ENCODE results near the gene LZTR1. TPM values are rescaled to one million over a fixed set of nuclear protein-coding genes. Genes with fewer than 3 reads are reported as not detected.

Gene LZTR1
- total RNA-seq, 1 experiment from 2014 or later = 37.2 TPM

- no peaks in the 10 kb centered on the region for H3K27me3 ChIP-seq (replicated peaks; ENCODE audit: control insufficient read depth, insufficient read depth, low read length)
- POLR2A ChIA-PET = no interaction called here
- TF ChIP-seq, protein P1, sequence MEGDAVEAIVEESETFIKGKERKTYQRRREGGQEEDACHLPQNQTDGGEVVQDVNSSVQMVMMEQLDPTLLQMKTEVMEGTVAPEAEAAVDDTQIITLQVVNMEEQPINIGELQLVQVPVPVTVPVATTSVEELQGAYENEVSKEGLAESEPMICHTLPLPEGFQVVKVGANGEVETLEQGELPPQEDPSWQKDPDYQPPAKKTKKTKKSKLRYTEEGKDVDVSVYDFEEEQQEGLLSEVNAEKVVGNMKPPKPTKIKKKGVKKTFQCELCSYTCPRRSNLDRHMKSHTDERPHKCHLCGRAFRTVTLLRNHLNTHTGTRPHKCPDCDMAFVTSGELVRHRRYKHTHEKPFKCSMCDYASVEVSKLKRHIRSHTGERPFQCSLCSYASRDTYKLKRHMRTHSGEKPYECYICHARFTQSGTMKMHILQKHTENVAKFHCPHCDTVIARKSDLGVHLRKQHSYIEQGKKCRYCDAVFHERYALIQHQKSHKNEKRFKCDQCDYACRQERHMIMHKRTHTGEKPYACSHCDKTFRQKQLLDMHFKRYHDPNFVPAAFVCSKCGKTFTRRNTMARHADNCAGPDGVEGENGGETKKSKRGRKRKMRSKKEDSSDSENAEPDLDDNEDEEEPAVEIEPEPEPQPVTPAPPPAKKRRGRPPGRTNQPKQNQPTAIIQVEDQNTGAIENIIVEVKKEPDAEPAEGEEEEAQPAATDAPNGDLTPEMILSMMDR (IDR thresholded peaks at IDR 0.05; ENCODE audit: insufficient read depth in 1 of 2, low read depth in 1 of 2, low read length in 1 of 2, severe bottlenecking in 1 of 2, unreplicated experiment in 1 of 2) = no peak
- DNase-seq = no peak
- Mint-ChIP-seq H3K36me3 (ENCODE audit: insufficient read depth, unreplicated experiment) (peaks cover 8% of the 10 kb centered on the region), H3K27me3 (ENCODE audit: insufficient read depth, unreplicated experiment) (no peaks in the 10 kb centered on the region), H3K4me3 (ENCODE audit: unreplicated experiment) (no peak overlapping the region), H3K4me1 (ENCODE audit: low read depth, unreplicated experiment) (no peaks in the 10 kb centered on the region), H3K27ac (ENCODE audit: unreplicated experiment) (no peak overlapping the region), H3K9me3 (ENCODE audit: unreplicated experiment) (peaks cover 8% of the 10 kb centered on the region)
- CTCF ChIA-PET = interaction anchor here (1.6 kb wide), 1 partner anchor 13 kb away, joined by 3 read pairs; the partner anchor contains the start of gene AIFM3
- 0 out of 2 replicates have a peak, but pooled peaks cover 3% of the 10 kb centered on the region for H3K9me3 ChIP-seq
- intact Hi-C loops (cut with micrococcal nuclease; ENCODE audit: unreplicated experiment) = no loop called here
- BruUV-seq (replicated peaks) = no TSS peak
- peaks cover 14% of the 10 kb centered on the region; the same call in 1 of the 2 replicates for H3K4me1 ChIP-seq
- H3K36me3 ChIP-seq (ENCODE audit: control insufficient read depth, insufficient read depth, low read length) = no peaks in the 10 kb centered on the region
- no peak overlapping the region for H3K4me3 ChIP-seq (ENCODE audit: low read depth, low read length)
Measured at GRCh38 chr22:20980523-20980922, 1.6 kb upstream of the LZTR1 start.

- POLR2A ChIA-PET = interaction anchor here (1.8 kb wide), 1 partner anchor 21 kb away, joined by 19 read pairs; the partner anchor contains the start of gene THAP7
Measured at GRCh38 chr22:20980938-20981722, 967 bp upstream of the LZTR1 start.

DNA sequence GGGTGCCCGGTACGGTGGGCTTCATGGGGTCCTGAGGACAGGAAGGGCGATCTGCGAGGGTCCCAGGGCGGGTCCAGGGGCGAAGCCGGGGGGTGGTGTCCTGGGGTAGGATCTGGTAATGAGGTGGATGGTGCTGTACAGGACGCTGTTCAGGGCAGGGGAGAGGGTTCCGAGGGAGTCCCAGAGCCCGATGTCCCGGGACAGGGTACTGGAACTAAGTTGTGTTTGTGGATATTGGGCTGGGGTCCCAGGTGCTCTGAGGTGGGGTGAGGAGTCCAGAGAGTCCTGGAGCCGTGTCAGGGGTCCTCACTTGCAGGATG is 426 bp downstream of the LZTR1 start:
- TF ChIP-seq, protein P1 (IDR thresholded peaks at IDR 0.05; ENCODE audit: insufficient read depth in 1 of 2, low read depth in 1 of 2, low read length in 1 of 2, severe bottlenecking in 1 of 2, unreplicated experiment in 1 of 2) = no peak
- no TSS peak for BruUV-seq (replicated peaks)
- Histone ChIP-seq H3K9me3 (0 out of 2 replicates have a peak, but pooled peaks cover 3% of the 10 kb centered on the region), H3K4me1 (peaks cover 14% of the 10 kb centered on the region; the same call in 1 of the 2 replicates), H3K27me3 (replicated peaks; ENCODE audit: control insufficient read depth, insufficient read depth, low read length) (no peaks in the 10 kb centered on the region), H3K36me3 (ENCODE audit: control insufficient read depth, insufficient read depth, low read length) (no peaks in the 10 kb centered on the region), H3K4me3 (ENCODE audit: low read depth, low read length) (peak overlapping the region; percentile 95)
- CTCF ChIA-PET = interaction anchor here (0.6 to 1.2 kb wide), 11 partner anchors 10 to 179 kb away, joined by 3 to 17 read pairs (median 6); partner anchors contain the start of gene CRKL
- intact Hi-C loops (cut with micrococcal nuclease; ENCODE audit: unreplicated experiment) = loop anchor here (1.0 kb wide), 1 partner anchor 20 kb away; the partner anchor contains the start of gene THAP7
- peak overlapping the region; percentile 85 for H3K4me3 Mint-ChIP-seq (ENCODE audit: unreplicated experiment)
- H3K4me1 Mint-ChIP-seq (ENCODE audit: low read depth, unreplicated experiment) = no peaks in the 10 kb centered on the region
- DNase-seq = no peak
- no peaks in the 10 kb centered on the region for H3K27me3 Mint-ChIP-seq (ENCODE audit: insufficient read depth, unreplicated experiment)
- H3K36me3 Mint-ChIP-seq (ENCODE audit: insufficient read depth, unreplicated experiment) = peaks cover 8% of the 10 kb centered on the region
- POLR2A ChIA-PET = interaction anchor here (0.5 to 1.8 kb wide), 12 partner anchors 10 to 205 kb away, joined by 3 to 19 read pairs (median 5); partner anchors contain the start of genes CRKL, P2RX6 and THAP7
- H3K27ac Mint-ChIP-seq (ENCODE audit: unreplicated experiment) = peak overlapping the region; percentile 71
- H3K9me3 Mint-ChIP-seq (ENCODE audit: unreplicated experiment) = peaks cover 8% of the 10 kb centered on the region

More at GRCh38 chr22:20980938-20981722, 967 bp upstream of the LZTR1 start:
- BruUV-seq (replicated peaks) = TSS peak; percentile 90
- H3K36me3 Mint-ChIP-seq (ENCODE audit: insufficient read depth, unreplicated experiment) = peaks cover 8% of the 10 kb centered on the region
- TF ChIP-seq, protein P1 (IDR thresholded peaks at IDR 0.05; ENCODE audit: insufficient read depth in 1 of 2, low read depth in 1 of 2, low read length in 1 of 2, severe bottlenecking in 1 of 2, unreplicated experiment in 1 of 2) = no peak
- intact Hi-C loops (cut with micrococcal nuclease; ENCODE audit: unreplicated experiment) = no loop called here
- H3K9me3 Mint-ChIP-seq (ENCODE audit: unreplicated experiment) = peaks cover 8% of the 10 kb centered on the region
- Histone ChIP-seq H3K4me1 (peaks cover 14% of the 10 kb centered on the region; the same call in 1 of the 2 replicates), H3K9me3 (0 out of 2 replicates have a peak, but pooled peaks cover 3% of the 10 kb centered on the region), H3K4me3 (ENCODE audit: low read depth, low read length) (peak overlapping the region; percentile 95), H3K36me3 (ENCODE audit: control insufficient read depth, insufficient read depth, low read length) (no peaks in the 10 kb centered on the region), H3K27me3 (replicated peaks; ENCODE audit: control insufficient read depth, insufficient read depth, low read length) (no peaks in the 10 kb centered on the region)
- no peaks in the 10 kb centered on the region for H3K27me3 Mint-ChIP-seq (ENCODE audit: insufficient read depth, unreplicated experiment)
- H3K4me1 Mint-ChIP-seq (ENCODE audit: low read depth, unreplicated experiment) = no peaks in the 10 kb centered on the region
- CTCF ChIA-PET = interaction anchor here (1.1 to 1.6 kb wide), 2 partner anchors 11 to 14 kb away, joined by 3 to 7 read pairs; partner anchors contain the start of gene AIFM3
- H3K4me3 Mint-ChIP-seq (ENCODE audit: unreplicated experiment) = peak overlapping the region; percentile 85
- peak overlapping the region; percentile 71 for H3K27ac Mint-ChIP-seq (ENCODE audit: unreplicated experiment)
- DNase-seq = no peak

Data from Caco-2 (cell line).